HL-60/S4 treated with phorbol 12-myristate 13-acetate at 8.2 ng/mL for 4 days and 3 days (cell line): Measurements from ENCODE around the gene DIS3L2.
"Not testable (repeated sequence)": the region's sequence is repeated elsewhere in the genome, so short reads cannot be mapped to it uniquely, and the experiment has no call there.

Experiments used
- in situ Hi-C: fragments of 300-500 bp; cut with MboI; formaldehyde crosslinking; loops from 2 replicates; pipeline ENCODE4 v1.15.0; 2022; ENCODE audit warnings: low sequenced_read_pairs

The DIS3L2 gene

DNA sequence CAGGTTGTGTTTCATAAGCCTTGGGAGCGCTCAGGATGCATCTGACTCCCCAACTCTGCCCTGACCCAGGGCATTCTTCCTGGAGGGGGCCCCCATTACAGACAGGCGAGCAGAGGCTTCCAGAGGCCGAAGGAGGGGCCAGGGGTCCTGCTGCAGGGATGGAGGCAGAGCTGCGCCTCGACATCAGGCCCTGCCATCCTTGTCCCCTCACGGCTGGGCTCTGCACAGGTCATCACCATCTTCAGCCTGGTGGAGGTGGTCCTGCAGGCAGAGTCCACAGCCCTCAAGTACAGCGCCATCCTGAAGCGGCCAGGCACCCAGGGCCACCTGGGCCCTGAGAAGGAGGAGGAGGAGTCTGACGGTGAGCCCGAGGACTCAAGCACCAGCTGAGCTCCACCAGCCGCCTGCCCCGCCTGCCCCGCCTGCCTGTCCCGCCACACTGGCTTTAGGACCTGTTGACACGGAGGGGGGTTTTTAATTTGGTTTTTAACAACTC lies 374.8 kb downstream of the DIS3L2 start:
- in situ Hi-C loops = no loop called here

DNA sequence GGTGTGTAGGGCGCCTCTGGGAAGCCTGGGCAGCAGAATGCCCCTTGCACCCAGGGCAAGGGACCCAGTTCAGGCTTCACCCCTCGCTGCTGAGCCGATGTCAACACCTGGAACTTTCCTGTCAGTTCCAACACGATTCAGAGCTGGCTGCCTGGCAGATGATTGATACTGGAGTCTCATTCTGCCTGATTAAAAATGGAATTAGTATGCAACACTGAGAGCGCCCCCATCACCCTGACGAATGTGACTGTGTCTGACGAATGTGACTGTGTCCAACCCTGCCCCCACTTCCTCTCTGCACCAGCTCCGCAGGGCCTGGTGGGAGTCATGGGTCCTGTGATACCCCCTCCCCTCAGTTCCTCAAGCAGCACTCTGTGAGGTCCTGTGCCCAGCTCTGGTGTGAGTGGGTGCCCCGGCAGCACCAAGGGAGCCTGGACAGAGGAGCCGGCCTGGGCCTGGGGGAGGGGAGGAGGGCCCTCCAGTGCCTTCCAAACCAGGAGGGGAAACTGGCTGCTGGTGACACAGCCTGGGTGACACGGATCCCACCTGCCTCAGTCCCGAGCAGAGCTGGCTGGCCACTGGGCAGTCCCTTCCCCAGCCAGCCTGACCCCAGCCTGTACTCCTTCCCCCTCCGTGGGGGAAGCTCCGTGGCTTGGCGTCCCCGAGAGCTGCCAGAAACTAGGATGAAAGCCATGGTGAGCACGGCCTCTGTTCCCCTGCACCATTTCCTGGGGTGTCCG lies 375.6 kb downstream of the DIS3L2 start:
- in situ Hi-C loops = no loop called here

DNA sequence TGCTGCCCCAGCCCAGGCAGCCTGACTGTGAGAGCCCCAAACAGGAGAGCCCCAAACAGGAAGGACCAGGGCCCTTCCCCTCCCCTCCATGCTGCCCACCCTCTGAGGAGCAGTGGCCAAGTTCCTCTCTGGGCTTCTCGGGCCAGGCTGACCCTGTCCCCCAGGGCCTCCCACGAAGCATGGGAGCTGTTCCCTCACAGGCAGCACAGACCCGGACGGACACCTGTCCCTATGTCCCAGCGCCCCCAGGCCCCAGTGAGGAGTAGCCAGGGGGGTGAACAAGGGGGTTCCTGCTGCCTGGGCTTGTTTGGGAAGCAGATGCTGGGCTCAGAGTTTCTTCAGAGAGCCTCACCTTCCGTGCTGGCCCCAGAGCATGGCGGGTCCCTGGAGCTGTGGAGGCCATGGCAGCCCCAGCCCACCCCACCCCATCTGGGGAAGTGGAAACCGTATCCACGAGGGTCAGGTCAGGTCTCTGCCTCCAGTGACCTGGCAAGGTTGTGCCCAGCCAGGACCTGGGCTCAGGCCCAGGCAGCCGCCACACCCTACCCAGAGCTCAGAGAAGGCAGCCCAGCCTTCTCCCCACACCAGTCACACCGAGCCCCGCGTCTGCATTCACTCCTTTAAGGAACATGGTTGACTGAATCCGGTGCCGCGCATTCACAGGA lies 376.7 kb downstream of the DIS3L2 start:
- in situ Hi-C loops = not testable (repeated sequence)

DNA sequence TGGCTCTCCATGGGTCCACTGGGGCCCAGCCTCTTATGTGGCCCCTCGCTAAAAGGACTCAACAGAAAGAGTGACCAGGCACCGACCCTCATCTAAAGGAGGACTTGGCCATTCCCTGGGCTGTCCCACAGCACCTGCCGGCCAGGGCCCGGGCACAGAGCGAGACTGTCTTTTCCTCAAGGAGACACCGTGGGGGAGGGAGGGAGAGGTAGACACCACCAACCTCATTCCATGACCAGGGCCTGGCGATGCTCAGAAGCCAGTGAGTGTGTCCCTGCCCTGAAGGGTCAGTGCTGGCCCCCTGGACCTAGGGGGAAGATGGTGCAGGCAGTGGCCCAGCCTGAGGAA lies 377.2 kb downstream of the DIS3L2 start:
- in situ Hi-C loops = no loop called here

DNA sequence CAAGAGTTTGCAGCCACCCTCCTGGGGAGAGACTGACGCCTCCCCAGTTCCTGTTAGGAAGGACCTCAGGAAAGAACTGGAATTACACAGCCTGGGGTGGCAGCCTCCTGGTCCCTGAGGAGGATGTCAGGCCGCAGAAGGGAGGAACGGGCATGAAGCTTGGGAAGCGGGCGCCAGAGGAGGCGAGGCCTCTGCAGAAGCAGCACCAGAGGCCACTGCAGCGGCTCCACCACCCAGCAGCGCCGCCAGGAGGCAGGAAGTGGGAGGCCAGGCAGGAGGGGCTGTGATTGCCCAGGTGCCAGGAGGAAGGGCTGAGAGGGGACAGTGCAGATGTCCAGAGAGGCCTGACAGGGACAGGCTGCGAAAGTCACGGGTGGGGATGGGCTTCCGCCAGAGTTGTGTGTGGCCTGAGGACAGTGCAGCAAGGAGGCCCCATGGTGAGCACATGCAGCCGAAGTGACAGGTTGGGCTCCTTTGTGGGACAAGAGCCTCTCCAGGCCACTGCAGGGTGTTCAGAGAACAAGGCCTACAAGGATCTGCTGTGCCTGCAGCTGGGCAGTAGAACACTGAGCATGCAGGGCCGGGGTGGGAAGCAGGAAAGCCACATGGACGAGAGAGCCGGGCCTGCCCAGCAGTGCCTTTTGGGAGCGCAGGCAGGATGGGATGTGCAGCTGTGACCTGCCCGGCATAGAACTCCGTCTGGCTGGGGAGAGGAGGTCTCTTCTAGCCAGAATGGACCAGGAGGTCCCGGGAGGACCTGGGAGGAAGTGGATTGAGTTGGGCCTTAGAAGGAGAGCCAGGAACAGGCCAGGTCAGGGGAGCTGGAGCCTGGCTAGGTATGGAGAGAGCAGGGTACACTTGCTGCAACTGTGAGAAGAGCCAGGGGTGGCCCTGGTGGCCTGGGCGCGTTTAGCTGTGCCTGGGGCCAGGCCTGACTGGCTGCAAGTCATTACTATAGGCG lies 377.9 kb downstream of the DIS3L2 start:
- in situ Hi-C loops = no loop called here

DNA sequence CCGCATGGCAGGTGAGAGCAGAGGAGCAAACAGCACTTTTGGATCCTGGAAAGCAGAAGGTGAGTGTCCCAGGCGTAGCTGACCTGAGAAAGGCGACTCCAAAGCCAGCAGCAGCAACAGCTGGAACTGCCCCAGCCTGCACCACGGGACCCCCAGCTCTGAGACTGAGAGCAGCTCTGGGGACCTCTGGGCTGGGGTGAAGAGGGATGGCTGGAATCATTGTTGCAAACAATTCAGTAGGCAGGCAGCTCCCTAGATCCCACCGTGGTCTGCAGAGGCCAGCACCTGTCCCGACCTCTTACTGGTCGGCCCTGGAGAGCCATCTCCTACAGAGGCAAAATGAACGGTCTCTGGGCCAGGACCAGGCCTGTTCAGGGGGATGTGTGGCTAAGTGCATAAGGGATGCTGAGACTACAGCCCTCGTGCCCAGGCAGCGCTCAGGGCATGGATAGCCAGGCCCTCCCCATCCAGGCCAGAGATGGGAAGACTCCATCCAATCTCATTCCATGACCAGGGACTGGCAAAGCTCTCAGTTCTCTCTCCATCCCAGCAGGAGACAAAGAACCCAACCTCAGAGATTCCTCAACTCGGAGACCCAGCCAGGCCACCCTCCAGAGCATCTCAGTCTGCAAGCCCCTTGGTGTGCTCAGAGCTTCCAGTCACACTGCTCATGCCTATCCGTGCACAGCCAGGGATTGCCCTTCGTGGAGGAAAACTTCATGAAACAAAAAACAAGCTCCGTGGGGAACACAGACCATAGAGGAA lies 378.8 kb downstream of the DIS3L2 start:
- in situ Hi-C loops = no loop called here

DNA sequence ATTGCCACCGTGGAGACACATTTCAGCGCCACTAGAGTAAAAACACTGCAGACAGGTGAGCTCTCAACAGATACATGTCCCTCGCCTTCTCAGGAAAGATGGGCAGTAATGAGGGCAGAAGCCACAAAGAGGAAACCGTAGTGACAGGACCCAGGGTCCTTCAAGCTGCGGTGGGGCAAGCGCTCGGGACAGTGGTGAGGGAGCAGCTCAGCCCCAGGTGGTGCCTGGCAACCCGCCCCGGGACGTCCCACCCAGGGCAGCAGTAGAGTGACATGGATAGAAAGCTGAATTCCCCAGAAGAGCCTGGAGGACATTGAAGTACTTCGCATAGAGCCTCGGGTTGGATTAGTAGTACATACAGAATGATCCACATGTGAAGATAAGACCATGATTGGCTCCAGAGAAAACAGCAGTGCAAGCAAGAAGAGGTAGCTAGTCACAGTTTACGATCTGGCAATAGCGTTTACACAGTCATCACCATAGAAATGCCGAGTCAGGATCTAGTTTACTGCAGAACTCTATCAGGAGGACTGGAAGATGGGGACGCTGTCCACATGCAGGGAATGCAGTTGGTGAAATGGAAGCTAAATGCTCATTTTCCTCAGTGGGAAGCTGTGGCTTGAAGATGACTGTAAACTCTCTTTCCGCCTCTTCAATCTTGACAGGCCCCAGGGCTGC lies 379.7 kb downstream of the DIS3L2 start:
- in situ Hi-C loops = no loop called here

DNA sequence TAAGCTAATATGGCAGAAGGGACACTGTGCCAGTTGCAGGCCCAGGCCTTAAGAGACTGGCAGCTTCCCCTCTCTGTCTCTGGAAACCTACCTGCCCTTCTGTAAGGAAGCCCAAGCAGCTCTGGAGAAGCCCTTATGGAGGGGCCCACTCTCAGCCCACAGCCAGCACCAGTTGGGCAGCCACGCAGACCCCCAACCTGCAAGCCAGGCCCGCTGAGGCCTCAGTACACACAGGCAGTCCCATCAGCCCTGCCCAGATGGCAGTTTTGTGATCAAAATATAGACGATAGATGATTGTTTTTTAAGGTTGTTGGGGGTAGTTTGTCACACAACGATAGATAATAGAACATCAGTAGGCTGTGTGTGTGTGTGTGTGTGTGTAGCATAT lies 380.2 kb downstream of the DIS3L2 start:
- in situ Hi-C loops = no loop called here

DNA sequence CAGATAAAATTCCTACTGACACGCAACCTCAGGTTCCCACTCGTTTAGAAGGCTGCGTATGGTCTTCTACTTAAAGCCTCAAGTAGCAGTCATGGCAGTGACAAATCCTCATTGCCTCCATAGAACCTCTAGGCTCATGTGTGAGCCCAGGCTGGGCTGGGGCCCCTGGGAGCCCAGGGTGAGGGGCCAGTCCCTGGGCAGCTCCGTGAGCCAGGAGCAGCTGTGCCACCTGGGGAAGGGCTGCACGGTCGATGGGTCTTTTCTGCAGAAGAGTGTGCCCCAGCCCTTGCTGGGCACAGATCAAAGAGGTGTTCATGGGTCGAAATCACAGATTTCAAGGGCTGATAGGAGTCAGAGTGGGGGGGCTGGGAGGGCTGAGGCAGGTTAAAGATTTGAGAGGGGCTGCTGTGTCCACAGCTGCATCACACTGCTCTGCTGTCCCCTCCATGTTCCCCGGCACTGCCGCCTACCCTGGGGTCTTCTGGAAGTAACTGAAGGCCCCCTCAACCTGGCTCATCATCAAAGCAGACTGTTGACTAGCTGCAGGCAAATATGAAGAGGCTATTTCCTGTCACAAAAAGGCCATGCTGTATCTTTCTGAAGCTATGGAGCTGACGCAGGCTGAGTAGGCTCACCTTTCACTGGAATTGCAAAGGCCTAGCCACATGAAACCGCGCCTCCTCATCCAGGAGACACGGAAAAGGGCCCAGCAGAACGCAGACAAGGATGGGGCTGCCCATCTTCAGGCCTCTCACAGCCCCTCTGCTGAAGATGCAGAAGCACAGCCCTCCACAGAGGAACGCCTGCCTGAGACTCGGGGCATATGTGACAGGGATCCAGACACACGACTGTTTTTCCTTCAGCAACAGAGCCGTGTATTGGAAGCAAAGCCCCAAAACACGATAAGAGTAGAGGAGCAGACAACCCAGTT lies 381.4 kb downstream of the DIS3L2 start:
- in situ Hi-C loops = no loop called here

DNA sequence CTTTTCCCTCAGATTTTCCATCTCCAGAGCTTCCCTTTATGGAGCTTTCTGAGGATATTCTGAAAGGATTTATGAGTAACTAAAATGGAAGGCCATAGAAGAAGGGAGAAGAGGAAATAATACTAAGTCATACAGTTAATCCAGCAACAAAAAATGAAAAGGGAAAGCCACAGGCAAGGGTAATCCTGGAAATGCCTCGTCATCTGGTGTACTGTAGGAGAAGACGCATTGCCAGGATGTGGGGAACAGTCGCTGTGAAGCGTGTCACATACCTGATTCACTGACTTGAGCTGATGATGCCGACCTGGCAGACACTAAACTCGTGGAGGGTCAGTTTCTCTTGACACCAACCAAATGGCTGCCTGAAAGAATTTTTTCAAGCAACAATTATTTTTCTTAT lies 382.3 kb downstream of the DIS3L2 start:
- in situ Hi-C loops = no loop called here

DNA sequence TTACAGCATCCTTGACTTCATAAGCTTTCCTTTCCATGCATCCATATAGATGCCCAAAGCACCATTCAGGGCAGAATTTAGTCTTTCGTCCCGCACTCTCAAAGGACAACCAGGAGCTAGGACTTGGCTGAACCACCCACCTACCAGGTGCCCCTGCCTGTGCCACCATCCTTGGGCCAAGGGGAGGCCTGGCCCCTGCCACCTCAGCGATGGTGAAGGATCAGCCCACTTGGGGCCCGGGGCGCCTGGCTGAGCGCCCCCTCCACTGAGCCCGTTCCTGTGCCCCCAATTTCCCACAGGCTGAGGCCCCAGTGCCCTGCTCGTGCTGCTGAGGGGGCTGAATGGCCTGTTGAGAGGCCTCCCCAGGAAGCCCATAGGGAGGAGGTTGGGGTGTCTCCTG lies 383.7 kb downstream of the DIS3L2 start:
- in situ Hi-C loops = no loop called here

DNA sequence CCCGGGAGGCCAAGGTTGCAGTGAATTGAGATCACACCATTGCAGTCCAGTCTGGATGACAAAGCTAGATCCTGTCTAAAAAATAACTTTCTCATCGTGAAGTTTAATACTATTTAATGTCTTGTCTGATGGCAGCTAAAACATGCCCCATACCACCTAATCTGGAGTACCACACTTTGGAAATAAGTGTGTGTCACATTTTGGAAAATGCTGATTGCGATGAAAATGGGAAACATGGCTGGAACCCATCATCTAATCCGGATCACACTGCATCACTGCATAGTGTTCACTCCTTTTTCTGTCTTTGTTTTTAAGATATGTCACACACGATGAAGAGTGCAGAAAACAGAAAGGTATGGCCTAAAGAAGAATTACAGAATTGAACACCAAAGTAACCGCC lies 385.9 kb downstream of the DIS3L2 start:
- in situ Hi-C loops = no loop called here

DNA sequence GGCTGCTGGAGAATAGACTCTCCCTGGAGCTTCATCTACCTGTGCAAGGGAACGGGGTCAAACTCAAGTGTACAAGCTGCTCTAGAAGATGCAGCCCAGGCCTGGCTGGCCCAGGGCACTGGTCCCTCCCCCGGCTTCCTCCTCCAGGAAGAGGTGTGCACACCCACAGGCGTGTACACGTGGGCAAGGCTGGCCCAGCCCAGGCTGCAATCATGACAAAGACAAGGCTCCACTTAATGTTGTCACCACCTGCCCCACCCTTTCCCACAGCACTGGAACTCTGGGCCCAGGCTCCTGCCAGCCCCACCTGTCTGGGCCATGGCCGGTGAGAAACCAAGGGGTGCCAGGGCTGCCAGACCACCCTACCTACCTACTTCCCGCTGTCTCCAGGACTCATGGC lies 387.4 kb downstream of the DIS3L2 start:
- in situ Hi-C loops = no loop called here

DNA sequence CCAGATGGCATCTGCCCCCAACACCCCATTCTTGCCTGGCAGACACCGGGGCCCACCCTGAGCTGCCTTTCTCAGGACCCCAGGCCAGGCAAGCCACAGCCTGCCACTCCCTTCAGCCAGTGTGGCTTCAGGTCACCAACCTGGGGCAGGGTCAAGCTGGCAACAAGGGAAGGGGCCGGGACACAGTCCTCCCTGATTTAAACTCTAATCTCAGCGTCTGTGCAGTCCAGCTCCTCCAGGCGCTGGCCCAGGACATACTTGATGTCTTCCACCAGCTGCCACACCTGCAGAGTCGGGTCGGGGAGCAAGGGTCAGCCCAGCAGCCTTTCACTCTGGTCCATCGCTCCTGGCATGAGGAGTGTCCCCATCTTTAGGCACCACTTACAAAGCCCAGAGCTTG lies 388.0 kb downstream of the DIS3L2 start:
- in situ Hi-C loops = no loop called here

DNA sequence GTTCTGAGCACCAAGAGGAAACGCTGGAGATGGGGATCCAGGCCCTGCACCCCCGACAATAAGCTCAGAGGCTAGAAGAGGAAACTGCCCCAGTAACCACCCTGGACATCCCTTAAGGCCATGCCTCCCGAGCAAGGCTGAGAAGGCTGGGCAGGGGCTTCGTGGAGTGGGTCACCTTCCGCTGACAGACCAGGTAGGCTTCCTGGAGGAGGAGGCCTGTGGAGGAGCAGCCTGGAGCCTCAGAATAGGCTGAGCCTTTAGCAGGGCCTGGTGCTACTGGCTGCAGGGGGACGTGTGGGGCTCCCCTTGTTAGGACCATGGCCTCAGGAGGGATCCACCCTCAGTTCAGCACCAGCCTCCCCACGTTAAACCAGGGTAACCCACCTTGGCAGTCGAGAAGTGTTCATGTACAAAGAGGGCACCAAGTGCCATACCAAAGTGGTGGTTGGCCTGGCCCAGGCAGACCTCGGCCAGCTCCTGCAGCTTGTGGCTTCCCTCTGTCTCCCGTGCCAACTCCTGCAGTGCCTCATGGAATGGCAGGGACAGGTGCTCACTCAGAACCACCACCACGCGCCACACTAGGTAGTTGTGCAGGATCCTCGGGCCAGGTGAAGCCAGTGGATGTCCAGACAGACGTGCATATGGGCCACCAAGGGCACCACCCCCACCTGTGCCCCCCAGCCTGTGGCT lies 388.6 kb downstream of the DIS3L2 start:
- in situ Hi-C loops = no loop called here

DNA sequence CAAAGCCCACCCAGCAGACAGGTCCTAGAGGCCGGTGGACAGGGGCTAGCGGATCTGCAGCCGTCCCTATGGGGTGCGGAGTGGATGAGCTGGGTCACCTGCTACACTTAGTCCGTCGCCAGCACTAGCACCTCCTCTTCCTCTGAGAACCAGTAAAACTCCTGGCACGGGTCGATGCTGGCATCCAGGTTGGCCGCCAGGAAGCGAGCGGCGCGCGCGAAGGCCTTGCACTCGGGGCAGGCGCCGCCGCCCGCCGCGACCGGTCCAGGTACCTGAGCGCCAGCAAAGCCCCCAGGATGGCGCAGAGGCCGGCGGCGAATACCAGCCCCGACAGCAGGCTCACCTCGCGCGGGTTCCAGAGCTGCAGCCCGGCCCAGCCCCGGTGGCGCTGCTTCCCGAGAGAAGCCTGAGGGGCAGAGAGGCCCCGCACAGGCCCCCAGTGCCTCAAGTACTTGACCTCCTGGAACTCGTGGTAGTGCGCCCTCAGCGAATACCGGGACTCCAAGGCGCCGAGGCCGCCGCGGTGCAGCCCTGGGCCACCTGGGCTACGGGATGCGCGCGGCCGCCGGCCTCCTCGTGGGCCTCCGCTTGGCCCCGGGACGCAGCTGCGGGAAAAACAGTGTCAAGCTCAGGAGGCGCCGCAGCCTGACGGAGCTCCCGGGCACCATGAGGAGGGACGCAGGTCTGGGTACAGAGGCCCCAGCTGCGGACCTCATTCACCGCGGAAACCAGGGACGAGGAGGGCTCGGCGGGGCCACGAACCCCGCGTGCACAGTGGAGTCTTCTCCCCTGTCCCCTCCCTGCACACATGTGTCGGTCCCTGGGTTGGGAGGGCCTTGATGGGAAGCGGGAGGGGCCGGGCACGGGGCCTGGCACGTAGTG lies 389.5 kb downstream of the DIS3L2 start:
- in situ Hi-C loops = no loop called here

DNA sequence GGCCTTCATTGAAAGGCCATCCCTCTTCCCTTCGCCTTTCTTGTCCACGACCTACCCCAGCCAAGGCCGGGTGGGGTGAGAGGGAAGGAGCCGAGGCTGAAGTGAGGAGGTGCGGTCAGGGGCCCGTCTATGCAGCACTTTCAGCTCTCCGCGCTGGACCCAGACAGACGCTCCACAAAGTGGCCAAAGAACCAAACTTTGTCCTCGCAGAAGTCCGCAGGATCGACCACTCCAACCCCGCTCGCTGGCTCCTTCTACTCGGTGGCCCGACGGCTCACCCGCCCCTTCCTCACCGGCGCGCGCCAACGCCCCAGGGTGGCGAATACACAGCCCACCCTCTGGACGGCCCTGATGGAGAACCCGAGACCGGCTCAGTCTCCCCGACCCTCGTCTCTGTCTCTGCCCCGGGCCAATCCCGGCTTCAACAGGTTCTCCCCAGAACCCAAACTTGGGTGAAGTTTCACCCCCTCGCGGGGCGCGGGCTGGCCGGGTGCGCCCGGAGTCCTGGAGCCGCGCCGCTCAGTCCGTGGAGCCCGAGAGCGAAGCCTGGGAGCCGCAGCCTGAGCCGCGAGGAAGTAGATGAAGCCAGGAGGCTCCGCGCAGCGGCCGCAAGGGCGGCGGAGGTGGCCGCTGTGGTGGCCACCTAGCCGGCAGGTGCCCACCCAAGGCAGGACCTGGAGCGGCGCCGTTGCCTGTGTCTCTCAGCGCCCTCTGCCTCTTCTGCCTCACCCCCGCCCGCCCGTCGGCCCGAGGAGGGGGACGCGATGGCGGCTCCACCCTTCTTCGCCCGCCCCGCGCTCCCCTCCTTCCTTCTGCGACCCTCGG lies 390.4 kb downstream of the DIS3L2 start:
- in situ Hi-C loops = no loop called here
